Endothelial cell of umbilical vein (primary cell): ENCODE measurements around the gene ZNF8. TPM values are rescaled to one million over a fixed set of nuclear protein-coding genes. Genes with fewer than 3 reads are reported as not detected.

Source experiments
- BruUV-seq: library from RNA; stranded (reverse); fragments of 400-500 nt; replicated peaks from 2 replicates; lab custom pipeline; 2021; lab: Mats Ljungman, UMichigan
- CTCF ChIA-PET: fragments of 300-600, 350-600 bp; sonication (Branson Sonifier 250); formaldehyde crosslinking; loops from one replicate; lab custom pipeline; 2021; ENCODE audit warnings: antibody characterized with exemption, inconsistent platforms; lab: Charles Lee
- POLR2A ChIA-PET: fragments of 300-600, 350-600 bp; sonication (Branson Sonifier 250); formaldehyde crosslinking; loops from one replicate; lab custom pipeline; 2021; ENCODE audit warnings: antibody characterized with exemption, inconsistent platforms; lab: Charles Lee
- DNase-seq: peaks from one replicate; pipeline ENCODE4 v3.0.0-alpha.2; 2011; ENCODE audit warnings: low read depth, low spot score
- FAIRE-seq: peaks from 2 replicates; lab custom pipeline; 2011; peaks lifted over from hg19 to GRCh38; lab: Jason Lieb, UNC
- H2AFZ ChIP-seq: 2 replicates; pipeline ENCODE4 v1.6.0; 2012; ENCODE audit warnings: low read depth, low read length, control low read depth, inconsistent platforms
- H3K27ac ChIP-seq: 2 replicates; pipeline ENCODE4 v1.5.1; 2011; ENCODE audit warnings: low read depth, mild to moderate bottlenecking, control low read depth, low read length, moderate library complexity; ENCODE audit not compliant: insufficient read depth
- H3K27me3 ChIP-seq, 2 experiments: 2 replicates each; pipeline versions ENCODE4 v1.6.0 to v1.6.1; 2011; ENCODE audit warnings: low read length in 2 of 2, mixed read lengths in 1 of 2; ENCODE audit not compliant: control insufficient read depth in 2 of 2, insufficient read depth in 2 of 2
- H3K36me3 ChIP-seq, 2 experiments: 2 replicates in 1 of 2; 3 replicates in 1 of 2; pipeline ENCODE4 v1.5.1; 2011; ENCODE audit warnings: low read length in 2 of 2, mild to moderate bottlenecking in 1 of 2, moderate library complexity in 1 of 2; ENCODE audit not compliant: control insufficient read depth in 2 of 2, insufficient read depth in 2 of 2; ENCODE audit errors: extremely low read depth in 1 of 2
- H3K4me1 ChIP-seq: 3 replicates; pipeline ENCODE4 v1.5.1; 2011; ENCODE audit warnings: mild to moderate bottlenecking, low read length; ENCODE audit not compliant: control insufficient read depth, insufficient read depth; ENCODE audit errors: extremely low read depth
- H3K4me2 ChIP-seq: 2 replicates; pipeline ENCODE4 v1.6.1; 2011; ENCODE audit warnings: low read length, control low read depth, mixed read lengths; ENCODE audit not compliant: insufficient read depth
- H3K4me3 ChIP-seq, 3 experiments: fragments of 200-600 bp in 1 of 3; sonication (generic), shearing (Covaris generic) in 1 of 3; replicated peaks in 1 of 3; 2 replicates each; pipeline ENCODE4 v1.5.1; 2011 to 2016; ENCODE audit warnings: control low read depth in 3 of 3, low read length in 3 of 3, mild to moderate bottlenecking in 2 of 3, inconsistent platforms in 1 of 3, low read depth in 1 of 3, moderate library complexity in 1 of 3; ENCODE audit not compliant: insufficient read depth in 1 of 3
- H3K79me2 ChIP-seq: 2 replicates; pipeline ENCODE4 v1.6.0; 2012; ENCODE audit warnings: low read length, inconsistent platforms; ENCODE audit not compliant: control insufficient read depth, insufficient read depth
- H3K9ac ChIP-seq: replicated peaks from 2 replicates; pipeline ENCODE3; 2011; ENCODE audit warnings: low read length, control low read depth; ENCODE audit not compliant: insufficient read depth; ENCODE audit errors: extremely low read depth
- H3K9me1 ChIP-seq: replicated peaks from 3 replicates; pipeline ENCODE4 v1.6.0; 2011; ENCODE audit warnings: mild to moderate bottlenecking, low read length; ENCODE audit not compliant: control insufficient read depth, insufficient read depth; ENCODE audit errors: extremely low read depth
- H3K9me3 ChIP-seq: replicated peaks from 2 replicates; pipeline ENCODE4 v1.5.1; 2012; ENCODE audit warnings: low read length, inconsistent platforms; ENCODE audit not compliant: control insufficient read depth, insufficient read depth
- H4K20me1 ChIP-seq: replicated peaks from 2 replicates; pipeline ENCODE3; 2011; ENCODE audit warnings: mild to moderate bottlenecking, low read length; ENCODE audit not compliant: control insufficient read depth, insufficient read depth; ENCODE audit errors: extremely low read depth
- CTCF ChIP-seq, 2 donors: IDR thresholded peaks; 1 replicate in 1 of 2; 2 replicates in 1 of 2; pipeline ENCODE4 v1.5.1; 2011; ENCODE audit warnings: low read length in 2 of 2, mild to moderate bottlenecking in 2 of 2, moderate library complexity in 2 of 2, control low read depth in 1 of 2, inconsistent platforms in 1 of 2, low read depth in 1 of 2; ENCODE audit not compliant: insufficient read depth in 1 of 2; ENCODE audit errors: extremely low read depth in 1 of 2
- EZH2 ChIP-seq: IDR thresholded peaks from 2 replicates; pipeline ENCODE4 v1.6.1; 2012; ENCODE audit warnings: borderline replicate concordance, low read depth, mild to moderate bottlenecking, moderate library complexity, low read length, inconsistent platforms; ENCODE audit not compliant: severe bottlenecking
- FOS ChIP-seq: IDR thresholded peaks from 2 replicates; pipeline ENCODE4 v1.6.1; 2011; ENCODE audit warnings: mild to moderate bottlenecking, low read length, moderate library complexity, borderline replicate concordance; ENCODE audit not compliant: insufficient read depth
- MAX ChIP-seq: IDR thresholded peaks from 2 replicates; pipeline ENCODE4 v1.6.1; 2011; ENCODE audit not compliant: insufficient read depth, insufficient read length
- MYC ChIP-seq: IDR thresholded peaks from one replicate; pipeline ENCODE4 v1.6.1; 2011; ENCODE audit warnings: mild to moderate bottlenecking, low read depth, low read length
- POLR2A ChIP-seq: IDR thresholded peaks from 2 replicates; pipeline ENCODE4 v1.6.1; 2012; ENCODE audit warnings: low read depth, mild to moderate bottlenecking, control low read depth, low read length
- POLR2AphosphoS5 ChIP-seq: IDR thresholded peaks from 2 replicates; pipeline ENCODE4 v1.6.1; 2012; ENCODE audit warnings: low read depth, mild to moderate bottlenecking, control low read depth, low read length, moderate library complexity; ENCODE audit not compliant: insufficient read depth
- dilution Hi-C: fragments of 300-500 bp; cut with MboI; formaldehyde crosslinking; loops from one replicate; pipeline ENCODE4 v1.15.0; 2019; ENCODE audit warnings: low sequenced_read_pairs; ENCODE audit not compliant: extremely low pct_ligation_motif_present
- intact Hi-C: fragments of 100-400 bp; cut with micrococcal nuclease; formaldehyde crosslinking; loops from one replicate; pipeline ENCODE4 v1.10.0; 2022
- polyA plus RNA-seq, 4 experiments: library from polyadenylated mRNA; depleted of rRNA in 3 of 4; stranded (reverse) in 3 of 4; unstranded in 1 of 4; fragments of >200 nt; gene quantifications; 2 replicates each; pipeline versions ENCODE4 v1.2.1 to v1.2.3, GENCODE V29; 2011 to 2012; ENCODE audit warnings: missing spikeins in 1 of 4
- total RNA-seq: library from RNA; stranded (reverse); gene quantifications from 2 replicates; pipeline ENCODE4 v1.2.3, GENCODE V29; 2021

The ZNF8 gene
- total and polyA plus RNA-seq, 2 donors (not counting 3 experiments of a cell fraction or from before 2014, with no cell fraction given), result 4.0 to 6.8 TPM

- POLR2A ChIA-PET, result interaction anchor here (0.6 kb wide), 1 partner anchor 17 kb away, joined by 5 read pairs; no protein-coding TSS in a partner anchor
Observed at GRCh38 chr19:58326914-58327726, 48.4 kb downstream of the ZNF8 start, which contains the start of gene ZSCAN22. Gene ZSCAN22, plus strand, starts transcription at chr19:58326994. Its CDS starts 7,809 bp downstream, at chr19:58334803.

More at GRCh38 chr19:58326914-58327726, 48.4 kb downstream of the ZNF8 start, which contains the start of gene ZSCAN22:
- Histone ChIP-seq H3K79me2 (peaks cover 18% of the 10 kb centered on the region), H3K27me3 (no peaks in the 10 kb centered on the region), H3K4me1 (peaks cover 12% of the 10 kb centered on the region), H3K9me1 (no peaks in the 10 kb centered on the region), H3K27ac (peak within 1 kb of the TSS; percentile 1), H3K4me2 (peak within 1 kb of the TSS; percentile 74), H3K9me3 (no peaks in the 10 kb centered on the region), H3K4me3 (peak within 1 kb of the TSS; percentile 3 to 63 (median 56)), H4K20me1 (no peaks in the 10 kb centered on the region), H3K36me3 (no peaks in the 10 kb centered on the region), H2AFZ (peak within 1 kb of the TSS; percentile 67), H3K9ac (peak within 1 kb of the TSS; percentile 53)
- peak; percentile 99 for FAIRE-seq
- TSS peak; percentile 44 for BruUV-seq
- CTCF ChIA-PET, result interaction anchor here (0.7 to 1.4 kb wide), 5 partner anchors 9 to 109 kb away, joined by 3 to 5 read pairs (median 3); partner anchors contain the start of genes ZNF497 and ZNF544
- no peak for TF ChIP-seq CTCF (IDR thresholded peaks at IDR 0.05; ENCODE audit: extremely low read depth in 1 of 2, insufficient read depth in 1 of 2, low read depth in 1 of 2, low read length in 2 of 2)
- TF ChIP-seq POLR2A, result peak; percentile 76
- no peak for TF ChIP-seq FOS
- peak; percentile 64 for TF ChIP-seq POLR2AphosphoS5
- TF ChIP-seq MYC, result peak; percentile 98
- no peak for TF ChIP-seq EZH2
- peak; percentile 50 for TF ChIP-seq MAX
- dilution Hi-C loops (no loop called here), intact Hi-C loops (loop anchor here (1.0 to 2.0 kb wide), 9 partner anchors 22 to 192 kb away; partner anchors contain the start of genes ERVK3-1, ZBTB45, ZNF132 and ZNF497)
- peak; percentile 96 for DNase-seq
